ENCODE measurements around the gene KLRC1.

DNA sequence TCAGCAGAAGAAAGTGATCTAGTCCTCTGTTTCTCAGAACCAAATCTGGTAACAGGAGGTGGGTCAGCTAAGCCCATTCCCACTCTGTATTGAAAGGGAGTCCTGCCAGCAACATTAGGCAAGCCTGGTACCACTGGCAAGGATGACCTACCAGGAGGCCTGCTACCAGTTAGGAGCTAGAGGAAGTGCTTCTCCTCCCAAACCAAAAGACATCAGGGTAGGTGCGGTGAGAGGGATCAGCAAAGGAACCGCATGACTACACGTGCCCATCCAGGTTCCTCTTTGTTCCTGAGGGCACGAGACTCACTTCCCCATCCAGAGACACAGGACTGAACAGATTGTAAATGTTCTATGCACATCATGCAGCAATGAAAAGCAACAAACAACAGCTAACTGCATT, 46.5 kb downstream of the KLRC1 start:
- no peak for TF ChIP-seq POLR2A (IDR thresholded peaks at IDR 0.05; ENCODE audit: low read length)
- TF ChIP-seq GATA1 (IDR thresholded peaks at IDR 0.05; ENCODE audit: low read depth, low read length), result no peak
